D341Med (cell line): Measurements from ENCODE around the gene SLCO3A1.

Experiments
- DNase-seq: peaks from one replicate; pipeline ENCODE4 v3.0.0; 2012; ENCODE audit warnings: low spot score

SLCO3A1 gene

GRCh38 chr15:92128788-92129187, 275.3 kb downstream of the SLCO3A1 start:
- DNase-seq, result no peak

GRCh38 chr15:92130244-92130643, 276.7 kb downstream of the SLCO3A1 start:
- no peak for DNase-seq

GRCh38 chr15:92130906-92131305, 277.4 kb downstream of the SLCO3A1 start:
- DNase-seq, result no peak

GRCh38 chr15:92132982-92133755, 279.7 kb downstream of the SLCO3A1 start:
- DNase-seq, result no peak

GRCh38 chr15:92140796-92141195, 287.3 kb downstream of the SLCO3A1 start:
- DNase-seq, result no peak

GRCh38 chr15:92141607-92142006, 288.1 kb downstream of the SLCO3A1 start:
- DNase-seq, result no peak

GRCh38 chr15:92142242-92143232, 289.0 kb downstream of the SLCO3A1 start:
- no peak for DNase-seq

- no peak for DNase-seq
Measured at GRCh38 chr15:92143765-92144164, 290.3 kb downstream of the SLCO3A1 start.

GRCh38 chr15:92146511-92147150, 293.1 kb downstream of the SLCO3A1 start:
- DNase-seq, result no peak

- DNase-seq, result no peak
Measured at GRCh38 chr15:92149029-92149428, 295.5 kb downstream of the SLCO3A1 start.

- no peak for DNase-seq
Measured at GRCh38 chr15:92149465-92149864, 296.0 kb downstream of the SLCO3A1 start.

- no peak for DNase-seq
Measured at GRCh38 chr15:92151168-92151567, 297.7 kb downstream of the SLCO3A1 start.

- no peak for DNase-seq
Measured at GRCh38 chr15:92151741-92152140, 298.2 kb downstream of the SLCO3A1 start.

GRCh38 chr15:92152983-92153382, 299.5 kb downstream of the SLCO3A1 start:
- DNase-seq, result no peak

- DNase-seq, result no peak
Measured at GRCh38 chr15:92153620-92154019, 300.1 kb downstream of the SLCO3A1 start.

- no peak for DNase-seq
Measured at GRCh38 chr15:92155934-92156333, 302.4 kb downstream of the SLCO3A1 start.

- DNase-seq, result no peak
Measured at GRCh38 chr15:92157666-92158298, 304.3 kb downstream of the SLCO3A1 start.

- no peak for DNase-seq
Measured at GRCh38 chr15:92158426-92158825, 304.9 kb downstream of the SLCO3A1 start.

GRCh38 chr15:92159481-92159880, 306.0 kb downstream of the SLCO3A1 start:
- DNase-seq, result no peak

GRCh38 chr15:92159906-92160841, 306.7 kb downstream of the SLCO3A1 start:
- no peak for DNase-seq
